ENCODE data around the gene AKAP10.
"Not testable (repeated sequence)": the region's sequence is repeated elsewhere in the genome, so short reads cannot be mapped to it uniquely, and the experiment has no call there.

Gene AKAP10

GRCh38 chr17:19978805-19979211 is 1.2 kb upstream of the AKAP10 start:
- DNase-seq, result no peak

GRCh38 chr17:19978209-19978802 is 678 bp upstream of the AKAP10 start:
- no peak for DNase-seq

GRCh38 chr17:19975601-19976000 is 2.0 kb downstream of the AKAP10 start:
- DNase-seq, result no peak

GRCh38 chr17:19973156-19973555 is 4.5 kb downstream of the AKAP10 start:
- no peak for DNase-seq

GRCh38 chr17:19962954-19963353 is 14.7 kb downstream of the AKAP10 start:
- not testable (repeated sequence) for DNase-seq

GRCh38 chr17:19958023-19958422 is 19.6 kb downstream of the AKAP10 start:
- DNase-seq, result no peak

- DNase-seq, result no peak
Measured at GRCh38 chr17:19955099-19955498, 22.5 kb downstream of the AKAP10 start.

- not testable (repeated sequence) for DNase-seq
Measured at GRCh38 chr17:19951411-19951810, 26.2 kb downstream of the AKAP10 start.

GRCh38 chr17:19950624-19951195 is 26.9 kb downstream of the AKAP10 start:
- not testable (repeated sequence) for DNase-seq

- no peak for DNase-seq
Measured at GRCh38 chr17:19948116-19948943, 29.3 kb downstream of the AKAP10 start.

- DNase-seq, result no peak
Measured at GRCh38 chr17:19946921-19947320, 30.7 kb downstream of the AKAP10 start.

- DNase-seq, result no peak
Measured at GRCh38 chr17:19945009-19945626, 32.5 kb downstream of the AKAP10 start.

GRCh38 chr17:19943599-19943998 is 34.0 kb downstream of the AKAP10 start:
- DNase-seq, result no peak

GRCh38 chr17:19943026-19943425 is 34.6 kb downstream of the AKAP10 start:
- DNase-seq, result no peak

- no peak for DNase-seq
Measured at GRCh38 chr17:19940722-19941464, 36.7 kb downstream of the AKAP10 start.

- no peak for DNase-seq
Measured at GRCh38 chr17:19939993-19940721, 37.5 kb downstream of the AKAP10 start.

GRCh38 chr17:19938736-19939135 is 38.9 kb downstream of the AKAP10 start:
- DNase-seq, result no peak

- DNase-seq, result no peak
Measured at GRCh38 chr17:19937522-19937921, 40.1 kb downstream of the AKAP10 start.

GRCh38 chr17:19935169-19935568 is 42.5 kb downstream of the AKAP10 start:
- no peak for DNase-seq

GRCh38 chr17:19933628-19934027 is 44.0 kb downstream of the AKAP10 start:
- no peak for DNase-seq

GRCh38 chr17:19933221-19933620 is 44.4 kb downstream of the AKAP10 start:
- no peak for DNase-seq

GRCh38 chr17:19928299-19928698 is 49.3 kb downstream of the AKAP10 start:
- DNase-seq, result no peak
